ENCODE measurements around the gene GRB7.

The GRB7 gene

DNA sequence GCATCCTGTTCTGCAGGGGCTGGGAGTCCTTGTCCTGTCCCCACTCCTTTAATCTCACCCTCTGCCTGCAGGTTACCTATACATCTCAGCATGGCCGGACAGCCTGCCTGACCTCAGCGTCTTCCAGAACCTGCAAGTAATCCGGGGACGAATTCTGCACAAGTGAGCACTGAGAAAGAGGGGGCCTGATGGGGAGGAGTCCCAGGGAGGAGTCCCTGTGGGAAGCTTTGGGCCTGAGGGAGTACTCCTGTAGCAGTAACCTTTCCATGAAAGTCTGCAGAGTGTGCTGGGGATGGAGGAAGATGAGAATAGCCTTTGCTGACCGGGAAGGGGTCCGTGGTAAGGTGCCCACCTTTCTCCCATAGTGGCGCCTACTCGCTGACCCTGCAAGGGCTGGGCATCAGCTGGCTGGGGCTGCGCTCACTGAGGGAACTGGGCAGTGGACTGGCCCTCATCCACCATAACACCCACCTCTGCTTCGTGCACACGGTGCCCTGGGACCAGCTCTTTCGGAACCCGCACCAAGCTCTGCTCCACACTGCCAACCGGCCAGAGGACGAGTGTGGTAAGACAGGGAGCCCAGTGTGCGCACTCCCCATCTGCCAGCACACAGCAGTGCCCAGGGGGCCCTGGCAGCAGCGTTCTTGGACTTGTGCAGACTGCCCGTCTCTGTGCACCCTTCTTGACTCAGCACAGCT is 22.2 kb upstream of the GRB7 start:
- no peak overlapping the region for H3K27ac ChIP-seq (ENCODE audit: poor library complexity, severe bottlenecking)
- no peaks in the 10 kb centered on the region for H3K9me3 ChIP-seq (ENCODE audit: severe bottlenecking)
- H3K27me3 ChIP-seq (ENCODE audit: insufficient read depth, poor library complexity, severe bottlenecking), result no peaks in the 10 kb centered on the region
- ATAC-seq (ENCODE audit: low read depth), result no peak
- H3K4me1 ChIP-seq (ENCODE audit: insufficient read depth, poor library complexity, severe bottlenecking), result no peaks in the 10 kb centered on the region
- H3K36me3 ChIP-seq (ENCODE audit: low read depth), result peaks cover 71% of the 10 kb centered on the region
- H3K4me3 ChIP-seq (ENCODE audit: severe bottlenecking), result no peak overlapping the region
- TF ChIP-seq, protein P1, sequence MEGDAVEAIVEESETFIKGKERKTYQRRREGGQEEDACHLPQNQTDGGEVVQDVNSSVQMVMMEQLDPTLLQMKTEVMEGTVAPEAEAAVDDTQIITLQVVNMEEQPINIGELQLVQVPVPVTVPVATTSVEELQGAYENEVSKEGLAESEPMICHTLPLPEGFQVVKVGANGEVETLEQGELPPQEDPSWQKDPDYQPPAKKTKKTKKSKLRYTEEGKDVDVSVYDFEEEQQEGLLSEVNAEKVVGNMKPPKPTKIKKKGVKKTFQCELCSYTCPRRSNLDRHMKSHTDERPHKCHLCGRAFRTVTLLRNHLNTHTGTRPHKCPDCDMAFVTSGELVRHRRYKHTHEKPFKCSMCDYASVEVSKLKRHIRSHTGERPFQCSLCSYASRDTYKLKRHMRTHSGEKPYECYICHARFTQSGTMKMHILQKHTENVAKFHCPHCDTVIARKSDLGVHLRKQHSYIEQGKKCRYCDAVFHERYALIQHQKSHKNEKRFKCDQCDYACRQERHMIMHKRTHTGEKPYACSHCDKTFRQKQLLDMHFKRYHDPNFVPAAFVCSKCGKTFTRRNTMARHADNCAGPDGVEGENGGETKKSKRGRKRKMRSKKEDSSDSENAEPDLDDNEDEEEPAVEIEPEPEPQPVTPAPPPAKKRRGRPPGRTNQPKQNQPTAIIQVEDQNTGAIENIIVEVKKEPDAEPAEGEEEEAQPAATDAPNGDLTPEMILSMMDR (IDR thresholded peaks at IDR 0.05; ENCODE audit: poor library complexity, severe bottlenecking), result no peak
- DNase-seq (ENCODE audit: low spot score), result no peak

GRCh38 chr17:39716073-39716818 is 21.5 kb upstream of the GRB7 start:
- Histone ChIP-seq H3K9me3 (ENCODE audit: severe bottlenecking) (no peaks in the 10 kb centered on the region), H3K4me1 (ENCODE audit: insufficient read depth, poor library complexity, severe bottlenecking) (no peaks in the 10 kb centered on the region), H3K36me3 (ENCODE audit: low read depth) (peaks cover 68% of the 10 kb centered on the region), H3K4me3 (ENCODE audit: severe bottlenecking) (no peak overlapping the region), H3K27me3 (ENCODE audit: insufficient read depth, poor library complexity, severe bottlenecking) (no peaks in the 10 kb centered on the region), H3K27ac (ENCODE audit: poor library complexity, severe bottlenecking) (no peak overlapping the region)
- ATAC-seq (ENCODE audit: low read depth), result no peak
- TF ChIP-seq, protein P1 (IDR thresholded peaks at IDR 0.05; ENCODE audit: poor library complexity, severe bottlenecking), result no peak
- DNase-seq (ENCODE audit: low spot score), result no peak

DNA sequence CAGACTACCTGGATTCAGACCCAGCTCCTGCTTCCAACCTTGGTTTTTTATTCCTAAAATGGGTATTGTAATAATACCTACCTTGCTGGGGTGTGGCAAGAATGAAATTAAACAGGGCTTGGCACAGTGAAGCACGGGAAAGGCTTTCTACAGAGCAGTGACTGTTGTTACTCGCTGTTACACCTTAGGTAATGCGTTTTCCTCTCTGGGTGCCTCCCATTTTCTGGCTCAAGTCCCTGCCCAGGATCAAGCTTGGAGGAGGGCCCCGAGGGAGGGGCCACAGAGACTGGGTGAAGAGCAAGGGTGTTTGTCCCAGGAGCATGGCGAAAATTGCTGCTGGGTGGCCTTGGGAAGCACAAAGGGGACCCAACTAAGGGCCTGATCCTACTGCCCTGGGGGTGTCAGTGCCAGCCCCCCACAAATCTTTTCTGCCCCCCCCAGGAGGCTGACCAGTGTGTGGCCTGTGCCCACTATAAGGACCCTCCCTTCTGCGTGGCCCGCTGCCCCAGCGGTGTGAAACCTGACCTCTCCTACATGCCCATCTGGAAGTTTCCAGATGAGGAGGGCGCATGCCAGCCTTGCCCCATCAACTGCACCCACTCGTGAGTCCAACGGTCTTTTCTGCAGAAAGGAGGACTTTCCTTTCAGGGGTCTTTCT is 20.7 kb upstream of the GRB7 start:
- H3K27ac ChIP-seq (ENCODE audit: poor library complexity, severe bottlenecking), result no peak overlapping the region
- H3K4me3 ChIP-seq (ENCODE audit: severe bottlenecking), result no peak overlapping the region
- H3K9me3 ChIP-seq (ENCODE audit: severe bottlenecking), result no peaks in the 10 kb centered on the region
- TF ChIP-seq, protein P1 (IDR thresholded peaks at IDR 0.05; ENCODE audit: poor library complexity, severe bottlenecking), result no peak
- ATAC-seq (ENCODE audit: low read depth) (peak; percentile 43; the same call in 2 of the 3 replicates), DNase-seq (ENCODE audit: low spot score) (no peak)
- no peaks in the 10 kb centered on the region for H3K27me3 ChIP-seq (ENCODE audit: insufficient read depth, poor library complexity, severe bottlenecking)
- H3K4me1 ChIP-seq (ENCODE audit: insufficient read depth, poor library complexity, severe bottlenecking), result no peaks in the 10 kb centered on the region
- H3K36me3 ChIP-seq (ENCODE audit: low read depth), result peaks cover 69% of the 10 kb centered on the region

DNA sequence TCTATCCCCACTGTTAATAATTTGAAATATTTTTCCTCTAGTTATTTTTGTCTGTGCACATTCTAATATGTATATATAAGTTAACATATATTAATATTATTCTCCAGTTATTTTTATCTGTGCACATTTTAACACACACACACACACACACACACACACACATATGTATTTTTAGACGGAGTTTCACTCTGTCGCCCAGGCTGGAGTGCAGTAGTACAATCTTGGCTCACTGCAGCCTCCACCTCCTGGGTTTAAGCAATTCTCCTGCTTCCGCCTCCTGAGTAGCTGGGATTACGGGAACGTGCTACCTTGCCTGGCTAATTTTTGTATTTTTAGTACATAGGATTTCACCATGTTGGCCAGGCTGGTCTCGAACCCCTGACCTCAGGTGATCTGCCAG is 20.1 kb upstream of the GRB7 start:
- no peak overlapping the region for H3K4me3 ChIP-seq (ENCODE audit: severe bottlenecking)
- no peaks in the 10 kb centered on the region for H3K9me3 ChIP-seq (ENCODE audit: severe bottlenecking)
- peaks cover 66% of the 10 kb centered on the region for H3K36me3 ChIP-seq (ENCODE audit: low read depth)
- H3K27me3 ChIP-seq (ENCODE audit: insufficient read depth, poor library complexity, severe bottlenecking), result no peaks in the 10 kb centered on the region
- ATAC-seq (ENCODE audit: low read depth) (no peak), DNase-seq (ENCODE audit: low spot score) (no peak)
- H3K27ac ChIP-seq (ENCODE audit: poor library complexity, severe bottlenecking), result no peak overlapping the region
- H3K4me1 ChIP-seq (ENCODE audit: insufficient read depth, poor library complexity, severe bottlenecking), result no peaks in the 10 kb centered on the region
- TF ChIP-seq, protein P1 (IDR thresholded peaks at IDR 0.05; ENCODE audit: poor library complexity, severe bottlenecking), result no peak

All from RWPE2 (cell line).